Right lobe of liver (tissue), 4 donors: ENCODE results near the gene ADARB1.

ENCODE experiments used
- CTCF ChIP-seq, 4 donors: fragments of 200-600 bp in 3 of 4; fragments of 450-650 bp in 1 of 4; IDR thresholded peaks; one replicate each; pipeline versions ENCODE4 v1.5.1 to v1.8.0; 2016 to 2022; ENCODE audit warnings: antibody characterized with exemption in 4 of 4, mild to moderate bottlenecking in 2 of 4
- POLR2A ChIP-seq: fragments of 450-650 bp; IDR thresholded peaks from one replicate; pipeline ENCODE4 v1.6.1; 2017; ENCODE audit warnings: antibody characterized with exemption, mild to moderate bottlenecking
- donor health status: DM: no; HTN: no; CAD: no.
- donor health status: DM: no; HTN: no; CAD: no.
- donor health status: DM: no; HTN: yes; CAD: no.

GRCh38 chr21:45088116-45088515 lies 13.7 kb downstream of the ADARB1 start:
- TF ChIP-seq CTCF (IDR thresholded peaks at IDR 0.05) (no peak), POLR2A (no peak)
